Endothelial cell of hepatic sinusoid (primary cell): ENCODE data around the gene GPBAR1.

Experiments
- in situ Hi-C: cut with HindIII; loops from 2 replicates; pipeline ENCODE4 v1.10.0; 2017; ENCODE audit warnings: low sequenced_read_pairs

The GPBAR1 gene

DNA sequence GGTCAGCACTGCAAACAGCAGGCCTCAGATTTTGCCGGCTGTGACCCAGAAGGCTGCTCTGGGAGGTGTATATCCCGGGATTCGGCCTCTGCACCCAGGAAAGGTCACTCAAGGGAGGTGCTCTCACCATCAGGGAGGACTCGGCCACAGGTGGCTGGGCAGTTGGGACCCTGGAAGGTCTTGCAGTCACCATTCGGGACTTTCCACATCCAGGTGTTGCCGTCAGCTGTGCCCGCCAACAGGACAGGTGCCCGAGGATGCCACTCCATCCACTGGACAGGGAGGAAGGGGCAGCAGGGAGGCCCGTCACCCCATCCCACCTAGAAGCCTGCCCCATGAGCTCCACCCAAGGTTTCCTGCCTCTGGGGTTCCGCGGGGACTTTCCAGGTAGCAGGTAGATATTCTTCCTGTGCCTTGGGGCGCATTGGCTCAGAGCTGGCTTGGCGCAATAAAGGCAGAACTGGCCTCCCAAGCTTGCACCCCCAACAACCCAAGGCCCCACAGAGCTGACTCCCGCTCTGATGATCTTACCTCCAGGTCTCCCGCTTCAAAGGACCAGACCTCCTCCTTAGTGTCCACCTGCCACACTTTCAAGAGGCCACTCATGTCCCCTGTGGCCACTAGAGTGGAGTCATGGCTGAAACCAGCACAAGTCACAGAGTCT is 5.6 kb downstream of the GPBAR1 start:
- in situ Hi-C loops = no loop called here

- in situ Hi-C loops = no loop called here
Measured at GRCh38 chr2:218267259-218267658, 6.4 kb downstream of the GPBAR1 start.

DNA sequence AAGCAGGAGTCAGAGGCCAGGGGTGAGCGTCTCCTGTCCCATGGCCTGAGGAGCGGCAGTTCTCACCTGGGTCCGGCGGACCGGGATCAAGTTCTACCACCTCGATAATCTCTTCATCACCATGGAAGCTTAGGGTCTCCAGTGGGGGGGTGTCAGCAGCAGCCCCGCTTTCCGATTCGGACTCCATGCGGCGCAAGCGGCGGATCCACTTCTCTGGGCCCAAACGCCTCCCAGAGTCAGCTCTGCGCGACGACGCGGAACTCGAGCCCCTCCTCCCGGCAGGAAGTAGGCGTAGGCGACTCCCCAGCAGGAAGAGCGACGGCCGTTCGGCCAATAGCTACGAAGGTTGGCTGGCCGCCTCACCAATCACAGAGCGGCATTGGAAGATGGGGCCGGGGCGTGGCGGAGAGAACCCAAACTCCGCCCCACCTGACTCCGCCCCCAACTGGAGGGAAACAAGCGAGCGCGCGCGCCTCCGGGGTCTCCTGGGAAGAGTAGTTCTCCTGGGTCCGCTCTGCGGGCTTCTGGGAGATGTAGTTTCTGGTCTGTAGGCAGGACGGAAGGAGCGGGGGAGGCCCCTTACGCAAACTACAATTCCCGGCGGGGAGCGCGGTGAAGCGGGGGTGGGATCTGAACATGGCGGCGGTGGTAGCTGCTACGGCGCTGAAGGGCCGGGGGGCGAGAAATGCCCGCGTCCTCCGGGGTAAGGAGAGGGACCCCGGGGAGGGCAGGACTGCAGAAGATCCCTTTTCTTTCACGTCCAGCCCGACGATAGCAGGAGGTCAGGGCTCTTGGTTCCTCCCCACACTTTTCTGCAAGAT is 9.3 kb downstream of the GPBAR1 start, which contains the start of the genes AAMP and PNKD:
Gene AAMP, minus strand, starts transcription at position 238 of the 821 bp plus-strand sequence. Its CDS starts 51 bp downstream, at position 187.
Gene PNKD, plus strand, starts transcription at position 620 of the 821 bp plus-strand sequence. Its CDS starts 17 bp downstream, at position 637.
- in situ Hi-C loops = loop anchor here (5.0 kb wide), 1 partner anchor 37 kb away; no protein-coding TSS in a partner anchor

- in situ Hi-C loops = loop anchor here (5.0 kb wide), 1 partner anchor 36 kb away; no protein-coding TSS in a partner anchor
Measured at GRCh38 chr2:218270721-218271486, 10.1 kb downstream of the GPBAR1 start.

- in situ Hi-C loops = loop anchor here (5.0 kb wide), 1 partner anchor 36 kb away; no protein-coding TSS in a partner anchor
Measured at GRCh38 chr2:218271487-218271797, 10.6 kb downstream of the GPBAR1 start.

GRCh38 chr2:218271865-218272530 is 11.2 kb downstream of the GPBAR1 start:
- in situ Hi-C loops = loop anchor here (5.0 kb wide), 1 partner anchor 35 kb away; no protein-coding TSS in a partner anchor

GRCh38 chr2:218272531-218273212 is 11.9 kb downstream of the GPBAR1 start:
- in situ Hi-C loops = loop anchor here (5.0 kb wide), 1 partner anchor 35 kb away; no protein-coding TSS in a partner anchor

- in situ Hi-C loops = loop anchor here (5.0 kb wide), 1 partner anchor 34 kb away; no protein-coding TSS in a partner anchor
Measured at GRCh38 chr2:218273214-218273907, 12.5 kb downstream of the GPBAR1 start.

GRCh38 chr2:218273908-218274249 is 13.1 kb downstream of the GPBAR1 start:
- in situ Hi-C loops = loop anchor here (5.0 kb wide), 1 partner anchor 33 kb away; no protein-coding TSS in a partner anchor

DNA sequence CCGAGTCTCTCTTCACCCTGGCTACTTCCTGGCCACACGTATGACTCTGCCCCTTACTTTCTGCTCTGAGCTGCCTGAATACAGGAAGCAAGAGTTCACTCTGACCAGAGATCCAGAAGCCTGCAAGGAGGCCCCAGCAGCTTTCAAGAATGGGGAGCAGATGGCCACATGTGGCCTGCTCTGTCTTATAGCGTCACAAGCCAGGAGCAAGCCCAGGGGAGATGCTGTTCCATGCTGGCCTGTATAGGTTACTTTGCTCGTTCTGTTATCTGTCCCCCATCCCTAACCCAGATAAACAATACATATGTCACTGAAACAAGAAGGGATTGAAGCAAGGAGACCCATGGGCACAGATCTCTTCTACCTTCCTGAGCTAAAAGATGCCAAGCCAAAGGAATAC is 13.8 kb downstream of the GPBAR1 start:
- in situ Hi-C loops = loop anchor here (5.0 kb wide), 1 partner anchor 33 kb away; no protein-coding TSS in a partner anchor

DNA sequence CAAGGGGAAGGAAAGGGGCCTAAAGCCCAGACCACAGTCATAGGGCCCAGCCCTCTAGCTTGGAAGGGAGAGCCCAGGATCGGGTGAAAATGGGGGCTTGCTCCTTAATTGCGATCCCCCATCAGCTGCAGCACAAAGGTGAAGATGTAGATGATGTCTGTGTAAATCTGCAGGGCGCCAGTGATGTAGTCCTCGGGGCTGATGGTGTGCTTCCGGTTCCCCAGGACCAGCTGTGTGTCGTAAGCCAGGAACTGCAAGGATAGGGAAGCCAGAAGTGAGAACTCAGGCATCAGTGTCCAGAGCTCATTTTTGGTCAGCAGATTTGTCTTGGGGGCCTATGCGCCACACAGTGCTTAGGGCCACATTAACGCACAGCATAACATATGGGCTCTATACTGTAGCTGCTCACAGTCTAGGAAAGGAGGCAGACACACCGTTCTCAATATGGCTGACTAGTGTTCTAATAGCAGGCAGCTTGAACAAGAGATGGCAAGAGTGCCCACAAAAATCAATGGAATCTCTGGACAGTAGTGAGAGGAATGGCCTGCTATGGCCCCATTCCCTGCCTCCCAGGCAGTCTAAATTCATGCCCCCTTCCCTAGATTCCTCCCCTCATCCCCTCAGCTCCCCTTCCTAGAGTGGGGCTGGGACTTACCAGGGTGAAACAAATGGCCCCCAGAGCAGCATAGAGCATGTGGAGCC is 14.7 kb downstream of the GPBAR1 start:
- in situ Hi-C loops = no loop called here

- in situ Hi-C loops = no loop called here
Measured at GRCh38 chr2:218276986-218277755, 16.4 kb downstream of the GPBAR1 start.

DNA sequence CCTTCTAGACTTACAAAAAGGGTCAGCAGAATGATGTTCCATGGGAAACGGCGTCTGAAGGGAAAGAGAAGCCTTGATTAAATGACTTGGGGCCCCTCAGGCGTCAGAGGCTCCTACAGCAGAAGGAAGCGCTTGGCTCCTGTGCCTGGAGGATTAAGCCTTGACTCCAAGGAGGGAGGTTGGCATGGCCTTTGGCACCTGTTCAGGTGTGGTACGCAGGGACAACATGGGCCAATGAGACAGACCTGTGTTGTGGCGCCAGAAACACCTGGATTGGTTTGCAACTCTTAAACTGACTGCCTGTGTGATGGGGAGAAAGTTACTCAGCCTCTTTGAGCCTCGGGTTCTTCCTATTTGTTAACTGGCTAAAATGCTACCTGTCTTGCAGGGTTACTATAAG is 17.1 kb downstream of the GPBAR1 start:
- in situ Hi-C loops = no loop called here

- in situ Hi-C loops = no loop called here
Measured at GRCh38 chr2:218278531-218279360, 17.9 kb downstream of the GPBAR1 start.

- in situ Hi-C loops = no loop called here
Measured at GRCh38 chr2:218280260-218280870, 19.6 kb downstream of the GPBAR1 start.

DNA sequence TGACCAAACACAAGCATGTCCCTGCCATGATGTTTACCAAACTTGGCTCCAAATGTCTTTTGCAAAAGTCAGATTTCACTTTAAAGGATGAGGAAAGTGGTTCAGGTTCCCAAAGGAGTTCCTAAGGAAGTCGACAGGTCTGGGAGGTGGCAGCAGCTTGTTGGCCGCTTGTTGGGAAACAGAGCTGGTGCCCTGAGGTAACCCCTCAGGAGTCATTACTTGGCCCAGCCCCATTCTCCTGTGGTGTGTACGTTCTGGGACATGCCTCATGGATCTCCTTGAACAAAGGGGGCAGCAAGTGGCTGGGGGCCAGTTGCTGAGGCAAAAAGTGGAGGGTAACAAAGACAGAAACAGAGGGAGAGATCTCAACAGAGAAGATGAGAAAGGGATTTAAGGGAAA is 20.6 kb downstream of the GPBAR1 start:
- in situ Hi-C loops = no loop called here
